Fibroblast of mammary gland (primary cell): Measurements from ENCODE around the gene COX6B2.

Experiments used
- DNase-seq: peaks from one replicate; pipeline ENCODE4 v3.0.0-alpha.2; 2010; ENCODE audit warnings: low read depth
- H3K4me3 ChIP-seq: 2 replicates; pipeline ENCODE4 v1.5.1; 2011; ENCODE audit warnings: low read depth, mild to moderate bottlenecking, low read length, moderate library complexity; ENCODE audit not compliant: control insufficient read depth
- CTCF ChIP-seq: conservative IDR thresholded peaks from 2 replicates; pipeline ENCODE4 v1.5.1; 2011; ENCODE audit warnings: low read depth, low read length, inconsistent platforms; ENCODE audit not compliant: control insufficient read depth, insufficient read depth

The COX6B2 gene

GRCh38 chr19:55350620-55351315 lies 3.8 kb downstream of the COX6B2 start:
- H3K4me3 ChIP-seq = no peak overlapping the region
- no peak for DNase-seq
- no peak for TF ChIP-seq CTCF

GRCh38 chr19:55348317-55349034 lies 6.0 kb downstream of the COX6B2 start:
- no peak overlapping the region for H3K4me3 ChIP-seq
- DNase-seq = no peak
- TF ChIP-seq CTCF = no peak

- H3K4me3 ChIP-seq = no peak overlapping the region
- no peak for DNase-seq
- TF ChIP-seq CTCF = no peak
Measured at GRCh38 chr19:55347442-55348009, 7.0 kb downstream of the COX6B2 start.

GRCh38 chr19:55346725-55347441 lies 7.6 kb downstream of the COX6B2 start:
- H3K4me3 ChIP-seq = no peak overlapping the region
- DNase-seq = peak; percentile 25
- TF ChIP-seq CTCF = no peak

- TF ChIP-seq CTCF = no peak
- DNase-seq = peak; percentile 80
- H3K4me3 ChIP-seq = no peak overlapping the region
Measured at GRCh38 chr19:55345818-55346724, 8.4 kb downstream of the COX6B2 start.

GRCh38 chr19:55345101-55345817 lies 9.3 kb downstream of the COX6B2 start:
- H3K4me3 ChIP-seq = no peak overlapping the region
- TF ChIP-seq CTCF = no peak
- no peak for DNase-seq
